K562 (cell line): ENCODE data around the gene ZNF512B. TPM values are rescaled to one million over a fixed set of nuclear protein-coding genes. Genes with fewer than 3 reads are reported as not detected.

Source experiments
- ARID3B ChIP-seq: fragments of 250-450 bp; sonication (Bioruptor Pico); IDR thresholded peaks from 2 replicates; pipeline ENCODE4 v1.4.0; 2020; ENCODE audit warnings: borderline replicate concordance
- CAMTA2 ChIP-seq: fragments of 250-450 bp; sonication (Bioruptor Pico); conservative IDR thresholded peaks from 2 replicates; pipeline ENCODE4 v1.5.1; 2022
- CREB3 ChIP-seq: fragments of 450-650 bp; conservative IDR thresholded peaks from 2 replicates; pipeline ENCODE4 v1.6.1; 2016; ENCODE audit warnings: missing genetic modification characterization, low read depth, mild to moderate bottlenecking, missing compliant biosample characterization, moderate library complexity
- E2F5 ChIP-seq: sonication (generic); formaldehyde crosslinking; IDR thresholded peaks from 2 replicates; pipeline ENCODE4 v1.8.0; 2022; ENCODE audit warnings: mild to moderate bottlenecking, missing genetic modification reagents
- GATAD2A ChIP-seq: fragments of 450-650 bp; IDR thresholded peaks from 2 replicates; pipeline ENCODE4 v1.6.1; 2017
- JUN ChIP-seq, 2 experiments: sonication (generic) in 1 of 2; formaldehyde crosslinking in 1 of 2; IDR thresholded peaks; 2 replicates each; pipeline versions ENCODE4 v1.6.1 to v1.8.0; 2012 to 2022; ENCODE audit warnings: borderline replicate concordance in 2 of 2, mild to moderate bottlenecking in 2 of 2, improper control_type of control experiment in 1 of 2, low read depth in 1 of 2, low read length in 1 of 2, missing genetic modification reagents in 1 of 2
- KDM5B ChIP-seq: fragments of 200-600 bp; sonication (generic); IDR thresholded peaks from 2 replicates; pipeline ENCODE4 v1.6.1; 2012; ENCODE audit warnings: low read depth, mild to moderate bottlenecking, moderate library complexity, low read length, control low read depth, inconsistent platforms; ENCODE audit not compliant: insufficient replicate concordance
- NBN ChIP-seq: fragments of 450-650 bp; IDR thresholded peaks from 2 replicates; pipeline ENCODE4 v1.6.1; 2016; ENCODE audit warnings: low read depth, mild to moderate bottlenecking
- NR3C1 ChIP-seq: sonication (generic); formaldehyde crosslinking; IDR thresholded peaks from 2 replicates; pipeline ENCODE4 v1.8.1; 2022; ENCODE audit warnings: missing genetic modification reagents
- PCBP2 ChIP-seq: fragments of 200-400 bp; formaldehyde crosslinking; IDR thresholded peaks from 2 replicates; pipeline ENCODE4 v1.6.1; 2018; ENCODE audit warnings: low read length, low read depth, mild to moderate bottlenecking, moderate library complexity; ENCODE audit not compliant: poor library complexity, severe bottlenecking
- RBM22 ChIP-seq: fragments of 200-400 bp; formaldehyde crosslinking; IDR thresholded peaks from 2 replicates; pipeline ENCODE4 v1.6.1; 2018; ENCODE audit warnings: low read length, low read depth; ENCODE audit not compliant: poor library complexity, severe bottlenecking
- STAG1 ChIP-seq: sonication (generic); formaldehyde crosslinking; IDR thresholded peaks from 2 replicates; pipeline ENCODE4 v1.5.0; 2020; ENCODE audit warnings: missing genetic modification reagents, borderline replicate concordance
- ZFP1 ChIP-seq: fragments of 450-650 bp; formaldehyde crosslinking; IDR thresholded peaks from 2 replicates; pipeline ENCODE4 v1.4.0; 2020; ENCODE audit warnings: mild to moderate bottlenecking, mixed read lengths
- ZNF277 ChIP-seq: fragments of 250-450 bp; sonication (Bioruptor Pico); IDR thresholded peaks from 2 replicates; pipeline ENCODE4 v1.8.0; 2022; ENCODE audit warnings: inconsistent platforms, mild to moderate bottlenecking, moderate library complexity, borderline replicate concordance
- ZNF395 ChIP-seq: fragments of 200-800 bp; sonication (Bioruptor generic); IDR thresholded peaks from 2 replicates; pipeline ENCODE4 v1.6.1; 2017; ENCODE audit warnings: missing genetic modification characterization, missing compliant biosample characterization
- ZNF740 ChIP-seq, 3 experiments: fragments of 200-800 bp in 1 of 3; sonication (Bioruptor generic) in 1 of 3; sonication (generic) in 1 of 3; formaldehyde crosslinking in 1 of 3; IDR thresholded peaks; 2 replicates each; pipeline versions ENCODE4 v1.6.1 to v1.8.0; 2016 to 2022; ENCODE audit warnings: mild to moderate bottlenecking in 2 of 3, missing compliant biosample characterization in 2 of 3, missing genetic modification characterization in 2 of 3, missing genetic modification reagents in 1 of 3
- polyA plus RNA-seq, 8 experiments: library from polyadenylated mRNA; depleted of rRNA in 4 of 8; stranded (reverse) in 5 of 8; unstranded in 3 of 8; fragments of >200 nt; fragmentation: Nextera tagmentation in 2 of 8; fragmentation: Illumina TruSeq in 1 of 8; extraction: Ambion mirVana in 2 of 8; extraction: Trizol in 1 of 8; gene quantifications; 2 replicates each; pipeline versions ENCODE4 v1.2.1 to v1.2.3, GENCODE V29; 2011 to 2014; ENCODE audit warnings: inconsistent platforms in 1 of 8, missing spikeins in 1 of 8
- total RNA-seq, 7 experiments: library from RNA; depleted of rRNA in 6 of 7; stranded (reverse); fragments of >200 nt in 6 of 7; fragmentation: Illumina TruSeq in 2 of 7; extraction: Trizol in 2 of 7; gene quantifications; 2 replicates each; pipeline versions ENCODE4 v1.2.1 to v1.2.3, GENCODE V29; 2011 to 2021; ENCODE audit warnings: low replicate concordance in 1 of 7

Gene ZNF512B
- total and polyA plus RNA-seq, 9 of the 15 experiments (the other 6 are each of a cell fraction or from before 2014, with no cell fraction given), result 0.01 to 27.8 (median 8.2) TPM

- no peak for TF ChIP-seq ZNF277 (CRISPR knock-in tag)
- no peak for TF ChIP-seq RBM22
- no peak for TF ChIP-seq ZFP1 (CRISPR knock-in tag)
- no peak for TF ChIP-seq CREB3 (tag)
- no peak for TF ChIP-seq STAG1 (CRISPR knock-in tag)
- no peak for TF ChIP-seq ZNF395
- TF ChIP-seq ZNF740 (CRISPR knock-in tag; IDR thresholded peaks at IDR 0.05), result no peak
- no peak for TF ChIP-seq ZNF740 (tag; IDR thresholded peaks at IDR 0.05)
- no peak for TF ChIP-seq JUN (IDR thresholded peaks at IDR 0.05; ENCODE audit: borderline replicate concordance, low read depth, low read length)
- TF ChIP-seq JUN (CRISPR knock-in tag; IDR thresholded peaks at IDR 0.05; ENCODE audit: borderline replicate concordance), result 0 out of 2 replicates have a peak, but pooled peaks have one; percentile 34
- no peak for TF ChIP-seq NR3C1
- no peak; the same call in 1 of the 2 replicates for TF ChIP-seq E2F5 (CRISPR knock-in tag)
- TF ChIP-seq NBN, result peak; percentile 23; the same call in 1 of the 2 replicates
- TF ChIP-seq KDM5B, result peak; percentile 76
- TF ChIP-seq GATAD2A, result no peak
- no peak for TF ChIP-seq ARID3B
- TF ChIP-seq PCBP2, result no peak
- TF ChIP-seq CAMTA2, result no peak
These were observed 11.3 kb upstream of the ZNF512B start, which contains the start of gene PRPF6 (continued) for GRCh38 chr20:63980806-63981728.
